ENCODE results near the gene KLHL33.

GRCh38 chr14:20377171-20377570 lies 58.8 kb downstream of the KLHL33 start:
- no peak for TF ChIP-seq CTCF (conservative IDR thresholded peaks at IDR 0.05 in 1 of 2, IDR thresholded peaks at IDR 0.05 in 1 of 2; ENCODE audit: extremely low read depth in 1 of 2, insufficient read depth in 1 of 2, low read depth in 1 of 2, low read length in 2 of 2)
- no peak for TF ChIP-seq EZH2 (IDR thresholded peaks at IDR 0.05; ENCODE audit: borderline replicate concordance, low read length)
